H1 (cell line): ENCODE results near the gene NLRC5. TPM values are rescaled to one million over a fixed set of nuclear protein-coding genes. Genes with fewer than 3 reads are reported as not detected.

Experiments
- ASH2L ChIP-seq: fragments of 200-600, 300-600 bp; sonication (generic); IDR thresholded peaks from one replicate; pipeline ENCODE4 v1.7.1; 2017; ENCODE audit warnings: low read length
- SUZ12 ChIP-seq: fragments of 200-600 bp; sonication (generic); IDR thresholded peaks from 2 replicates; pipeline ENCODE4 v1.6.1; 2012; ENCODE audit warnings: mild to moderate bottlenecking, inconsistent platforms, low read length, moderate library complexity, mixed read lengths
- polyA plus RNA-seq, 7 experiments: library from polyadenylated mRNA; depleted of rRNA in 3 of 7; stranded (reverse) in 5 of 7; unstranded in 2 of 7; fragments of >200 nt in 5 of 7; fragments of 200-250 nt in 2 of 7; gene quantifications; 1 replicate in 5 of 7; 2 replicates in 1 of 7; 4 replicates in 1 of 7; pipeline versions ENCODE4 v1.2.1 to v1.2.3, GENCODE V29; 2011 to 2013; ENCODE audit warnings: missing spikeins in 2 of 7, mixed read lengths in 2 of 7
- total RNA-seq: library from RNA; stranded (reverse); fragmentation: NEBNext Ultra II Directional; extraction: Animal tissue kit (Norgen Biotek cat#: 25700); gene quantifications from 2 replicates; pipeline ENCODE4 v1.2.1, GENCODE V29; 2021

The NLRC5 gene
- total and polyA plus RNA-seq, 2 of the 8 experiments (the other 6 are each of a cell fraction or from before 2014, with no cell fraction given): 2.2 to 3.2 TPM

- TF ChIP-seq ASH2L (no peak), SUZ12 (no peak)
Observed at GRCh38 chr16:57132470-57132869, 143.1 kb downstream of the NLRC5 start (continued).
